ENCODE results near the gene RTBDN. TPM values are rescaled to one million over a fixed set of nuclear protein-coding genes. Genes with fewer than 3 reads are reported as not detected.
A peak's percentile ranks its signal among the peaks of the same experiment; 100 is the strongest.

The RTBDN gene
- total RNA-seq, 1 experiment from 2014 or later: 5.6 TPM

DNA sequence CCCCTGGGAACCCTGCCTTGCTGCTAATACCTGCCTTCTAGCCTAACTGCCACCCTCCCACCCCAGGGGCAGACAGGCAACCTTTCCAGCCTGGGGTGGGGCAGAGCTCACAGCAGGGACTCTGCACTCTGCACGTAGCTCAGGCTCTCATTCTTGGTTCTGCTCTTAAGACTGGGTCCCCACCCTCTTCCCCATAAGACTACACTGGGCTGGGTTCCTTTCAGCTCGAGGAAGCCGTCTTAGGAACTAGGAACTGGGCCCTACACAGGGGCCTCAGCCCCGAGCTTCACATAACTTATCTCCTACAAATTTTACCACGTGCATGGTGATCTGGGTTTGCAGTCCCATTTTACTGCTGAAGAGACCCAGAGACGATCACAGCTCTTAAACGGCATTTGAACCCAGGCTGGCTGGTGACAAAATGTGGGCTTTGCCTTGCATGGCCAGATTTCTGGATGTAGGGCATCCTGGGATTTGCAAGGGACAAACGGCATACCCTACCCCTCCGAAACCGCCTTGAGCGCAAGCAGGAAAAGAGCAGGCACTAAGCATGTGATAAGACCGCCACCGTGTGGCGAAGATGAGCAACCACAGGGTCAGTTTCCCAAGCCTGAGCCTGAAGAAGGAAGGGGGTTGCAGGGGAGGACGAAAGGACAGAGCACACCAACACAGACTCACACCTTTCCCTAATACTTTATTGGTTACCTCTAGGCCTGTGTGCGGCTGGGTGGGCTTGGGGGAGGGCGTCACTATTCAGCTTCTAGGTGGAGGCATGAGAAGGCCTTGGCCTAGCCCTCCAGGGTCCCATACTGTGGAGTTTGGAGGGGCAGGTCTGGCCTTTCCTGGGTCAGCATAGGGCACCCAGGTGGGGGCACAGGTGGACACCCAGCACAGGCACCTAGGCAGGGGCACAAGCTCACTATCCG is 38.0 kb downstream of the RTBDN start:
- H3K4me3 Mint-ChIP-seq: peak overlapping the region in 1 of 2 experiments; percentile 67; a peak in 2 of 5 replicates
- H2BK12ac ChIP-seq (ENCODE audit: insufficient read length, low read depth, low read length): no peak overlapping the region
- H3K56ac ChIP-seq (ENCODE audit: insufficient read length, low read depth, low read length): no peak overlapping the region
- no peak overlapping the region for H3K9ac ChIP-seq (ENCODE audit: extremely low read depth, insufficient read length, low read length)
- peaks cover 2% of the 10 kb centered on the region for H3K27me3 Mint-ChIP-seq (ENCODE audit: low read depth)
- peaks cover 4% of the 10 kb centered on the region for H3K79me1 ChIP-seq (ENCODE audit: insufficient read depth, low read depth, low read length, poor library complexity, severe bottlenecking)
- no peaks in the 10 kb centered on the region for H4K20me1 ChIP-seq (ENCODE audit: control insufficient read depth, insufficient read depth, insufficient read length)
- H4K8ac ChIP-seq (replicated peaks; ENCODE audit: insufficient read length, low read depth, low read length): no peak overlapping the region
- H3K79me2 ChIP-seq (ENCODE audit: insufficient read depth, low read length): no peaks in the 10 kb centered on the region
- H3K14ac ChIP-seq (ENCODE audit: insufficient read depth, low read length): no peak overlapping the region
- H3K4me1 Mint-ChIP-seq: peaks cover 23 to 25% of the 10 kb centered on the region in 2 experiments
- H3K9me3 Mint-ChIP-seq: no peaks in the 10 kb centered on the region
- peaks cover 29% of the 10 kb centered on the region for H3K23me2 ChIP-seq (ENCODE audit: insufficient read length, low read depth, low read length, poor library complexity, severe bottlenecking)
- no peak overlapping the region for H2BK20ac ChIP-seq (ENCODE audit: low read depth, low read length, poor library complexity, severe bottlenecking)
- no peak overlapping the region for H3T11ph ChIP-seq (ENCODE audit: low read length)
- H2BK5ac ChIP-seq (ENCODE audit: insufficient read length, low read length): no peak overlapping the region
- H4K5ac ChIP-seq (ENCODE audit: insufficient read length, low read depth, low read length): no peak overlapping the region
- H3K4me1 ChIP-seq (ENCODE audit: insufficient read depth, low read length): no peaks in the 10 kb centered on the region; the same call in 1 of the 2 replicates
- H2BK120ac ChIP-seq (ENCODE audit: low read depth, low read length, poor library complexity, severe bottlenecking): no peak overlapping the region
- peaks cover 11 to 44% (median 35%) of the 10 kb centered on the region in 3 experiments; a peak in 6 of 7 replicates for H3K36me3 Mint-ChIP-seq (ENCODE audit: insufficient read depth in 1 of 3, low read depth in 3 of 3)
- no peak overlapping the region for H3K4ac ChIP-seq (ENCODE audit: low read depth, low read length)
- H3K9me3 ChIP-seq (ENCODE audit: control insufficient read depth, low read depth, low read length): no peaks in the 10 kb centered on the region
- H3K4me2 ChIP-seq (ENCODE audit: insufficient read depth, insufficient read length, low read length): no peak overlapping the region
- no CpG with 5 or more reads among the region's 18 CpGs for WGBS (ENCODE audit: extremely low coverage, insufficient read length, low lambda C conversion rate)
- H2BK15ac ChIP-seq (ENCODE audit: low read depth, low read length): no peak overlapping the region
- no peak overlapping the region for H4K91ac ChIP-seq (ENCODE audit: insufficient read length, low read depth, low read length)
- H3K27ac Mint-ChIP-seq: peak overlapping the region; percentile 62 to 84 (median 81); a peak in 4 of 7 replicates
- H3K27ac ChIP-seq (ENCODE audit: insufficient read length, low read depth, low read length): no peak overlapping the region
- TF ChIP-seq, protein P1, sequence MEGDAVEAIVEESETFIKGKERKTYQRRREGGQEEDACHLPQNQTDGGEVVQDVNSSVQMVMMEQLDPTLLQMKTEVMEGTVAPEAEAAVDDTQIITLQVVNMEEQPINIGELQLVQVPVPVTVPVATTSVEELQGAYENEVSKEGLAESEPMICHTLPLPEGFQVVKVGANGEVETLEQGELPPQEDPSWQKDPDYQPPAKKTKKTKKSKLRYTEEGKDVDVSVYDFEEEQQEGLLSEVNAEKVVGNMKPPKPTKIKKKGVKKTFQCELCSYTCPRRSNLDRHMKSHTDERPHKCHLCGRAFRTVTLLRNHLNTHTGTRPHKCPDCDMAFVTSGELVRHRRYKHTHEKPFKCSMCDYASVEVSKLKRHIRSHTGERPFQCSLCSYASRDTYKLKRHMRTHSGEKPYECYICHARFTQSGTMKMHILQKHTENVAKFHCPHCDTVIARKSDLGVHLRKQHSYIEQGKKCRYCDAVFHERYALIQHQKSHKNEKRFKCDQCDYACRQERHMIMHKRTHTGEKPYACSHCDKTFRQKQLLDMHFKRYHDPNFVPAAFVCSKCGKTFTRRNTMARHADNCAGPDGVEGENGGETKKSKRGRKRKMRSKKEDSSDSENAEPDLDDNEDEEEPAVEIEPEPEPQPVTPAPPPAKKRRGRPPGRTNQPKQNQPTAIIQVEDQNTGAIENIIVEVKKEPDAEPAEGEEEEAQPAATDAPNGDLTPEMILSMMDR (conservative IDR thresholded peaks at IDR 0.05): peak; percentile 96
- no peak overlapping the region for H2AFZ ChIP-seq (ENCODE audit: low read length)
- H2AK5ac ChIP-seq (ENCODE audit: insufficient read length, low read length): no peak overlapping the region
- no peaks in the 10 kb centered on the region for H3K27me3 ChIP-seq (ENCODE audit: insufficient read depth, low read length)
- H3K23ac ChIP-seq (ENCODE audit: insufficient read length, low read depth, low read length): no peak overlapping the region
- no peak overlapping the region for H3K18ac ChIP-seq (ENCODE audit: insufficient read length, low read depth, low read length)
- peak; percentile 90 for DNase-seq

Data from H9 (cell line).